Left renal pelvis (tissue), 4 donors: ENCODE results near the gene OSBPL10. TPM values are rescaled to one million over a fixed set of nuclear protein-coding genes. Genes with fewer than 3 reads are reported as not detected.
"Not testable (repeated sequence)": the region's sequence is repeated elsewhere in the genome, so short reads cannot be mapped to it uniquely, and the experiment has no call there.

Source experiments
- DNase-seq, 4 donors: peaks; one replicate each; pipeline ENCODE4 v3.0.0-alpha.2; 2013; ENCODE audit warnings: low read depth in 4 of 4, low spot score in 3 of 4
- polyA plus RNA-seq, 4 donors: library from polyadenylated mRNA; unstranded; fragments of 120-200 nt; gene quantifications; one replicate each; pipeline ENCODE4 v1.2.1, GENCODE V29; 2013; ENCODE audit not compliant: insufficient read length in 4 of 4

OSBPL10 gene, protein sequence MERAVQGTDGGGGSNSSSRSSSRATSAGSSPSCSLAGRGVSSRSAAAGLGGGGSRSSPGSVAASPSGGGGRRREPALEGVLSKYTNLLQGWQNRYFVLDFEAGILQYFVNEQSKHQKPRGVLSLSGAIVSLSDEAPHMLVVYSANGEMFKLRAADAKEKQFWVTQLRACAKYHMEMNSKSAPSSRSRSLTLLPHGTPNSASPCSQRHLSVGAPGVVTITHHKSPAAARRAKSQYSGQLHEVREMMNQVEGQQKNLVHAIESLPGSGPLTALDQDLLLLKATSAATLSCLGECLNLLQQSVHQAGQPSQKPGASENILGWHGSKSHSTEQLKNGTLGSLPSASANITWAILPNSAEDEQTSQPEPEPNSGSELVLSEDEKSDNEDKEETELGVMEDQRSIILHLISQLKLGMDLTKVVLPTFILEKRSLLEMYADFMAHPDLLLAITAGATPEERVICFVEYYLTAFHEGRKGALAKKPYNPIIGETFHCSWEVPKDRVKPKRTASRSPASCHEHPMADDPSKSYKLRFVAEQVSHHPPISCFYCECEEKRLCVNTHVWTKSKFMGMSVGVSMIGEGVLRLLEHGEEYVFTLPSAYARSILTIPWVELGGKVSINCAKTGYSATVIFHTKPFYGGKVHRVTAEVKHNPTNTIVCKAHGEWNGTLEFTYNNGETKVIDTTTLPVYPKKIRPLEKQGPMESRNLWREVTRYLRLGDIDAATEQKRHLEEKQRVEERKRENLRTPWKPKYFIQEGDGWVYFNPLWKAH
- 10 to 100 TPM; 14.3 to 21.3 (median 19.1) TPM for polyA plus RNA-seq

DNA sequence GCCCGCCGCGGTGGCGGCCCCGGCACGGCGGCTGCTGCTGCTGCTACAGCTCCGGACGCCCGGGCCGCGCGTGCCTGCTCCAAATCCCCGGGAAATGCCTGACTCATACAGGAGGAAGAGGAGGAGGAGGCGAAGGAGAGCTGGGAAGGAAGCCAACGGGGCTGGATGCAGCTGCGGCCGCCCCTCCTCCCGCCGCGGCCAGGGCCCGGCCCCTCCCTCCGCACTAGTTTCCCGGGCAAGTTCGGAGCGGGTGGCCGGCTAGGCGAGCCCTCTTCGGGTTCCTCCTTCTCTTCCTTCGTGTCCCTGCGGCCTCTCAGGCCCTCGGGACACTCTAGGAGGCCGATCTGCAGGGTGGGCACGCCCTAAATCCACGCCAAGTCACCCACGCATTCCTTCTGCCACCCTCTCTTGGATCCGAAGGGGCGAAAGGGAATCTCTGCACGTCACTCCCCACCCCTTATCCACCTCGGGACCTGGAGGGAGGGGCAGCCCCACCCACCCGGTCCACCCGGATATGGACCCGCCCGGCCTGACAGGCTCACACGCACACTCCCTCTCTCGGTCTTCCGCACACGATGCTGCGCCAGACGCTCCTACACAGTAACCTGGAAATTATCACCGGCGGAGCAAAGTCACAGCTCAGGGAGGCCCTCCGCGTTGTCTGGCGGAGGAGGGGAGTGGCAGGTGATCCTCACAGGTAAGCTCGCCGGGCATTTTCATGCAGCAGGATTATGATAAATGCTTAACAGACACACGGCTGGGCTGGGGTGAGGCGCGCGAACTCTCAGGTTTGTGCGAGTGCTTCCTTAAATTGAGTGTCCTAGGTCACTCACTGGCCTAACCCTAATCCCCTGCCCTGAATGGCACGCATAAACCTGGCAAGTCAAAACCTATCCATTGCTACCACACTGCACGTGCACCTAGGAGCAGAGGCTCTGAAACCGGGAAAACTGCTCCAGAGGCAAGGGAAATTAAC lies at the start of gene OSBPL10, which contains the start of gene ZNF860:
TSS of gene OSBPL10 (minus strand) at position 57 of the 976 bp plus-strand sequence. CDS start 83 bp downstream, outside the sequence.
TSS of gene ZNF860 (plus strand) at position 545 of the 976 bp plus-strand sequence. CDS start 7,330 bp downstream, outside the sequence.
- peak; percentile 69 to 75 (median 73) for DNase-seq

DNA sequence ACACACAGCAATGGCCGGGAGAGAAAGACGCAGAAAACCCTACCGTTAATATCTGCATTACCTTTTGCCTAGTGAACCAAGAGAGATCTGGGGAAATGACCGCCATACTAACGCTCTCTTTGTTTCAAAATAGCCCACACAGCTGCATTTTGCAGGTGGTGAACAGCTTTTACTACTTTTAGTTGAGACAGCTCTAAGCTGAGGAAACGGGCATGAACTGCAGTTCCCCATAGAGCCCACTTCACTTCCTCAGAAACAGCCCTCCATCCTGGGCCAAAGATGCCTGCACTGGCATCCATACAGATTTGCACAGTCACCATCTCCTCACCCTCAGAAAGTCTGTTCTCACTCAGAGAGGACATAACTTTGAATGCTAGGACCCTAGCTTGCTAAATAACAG lies 45.5 kb upstream of the OSBPL10 start:
- DNase-seq, result no peak

DNA sequence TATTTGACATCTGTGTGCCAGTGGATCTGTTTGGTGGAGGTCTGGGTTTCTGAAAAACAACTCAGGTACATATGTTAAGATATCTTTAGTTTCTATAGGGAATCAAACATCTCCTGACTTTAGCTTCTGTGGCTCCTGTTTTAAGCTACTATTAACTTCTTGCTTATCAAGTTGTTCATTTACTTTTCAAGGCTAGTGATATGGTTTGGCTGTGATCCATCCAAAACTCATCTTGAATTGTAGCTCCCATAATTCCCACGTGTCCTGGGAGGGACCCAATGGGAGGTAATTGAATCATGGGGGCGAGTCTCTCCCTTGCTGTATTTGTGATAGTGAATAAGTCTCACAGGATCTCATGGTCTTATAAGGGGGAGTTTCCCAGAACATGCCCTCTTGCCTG lies 41.9 kb upstream of the OSBPL10 start:
- DNase-seq, result no peak

DNA sequence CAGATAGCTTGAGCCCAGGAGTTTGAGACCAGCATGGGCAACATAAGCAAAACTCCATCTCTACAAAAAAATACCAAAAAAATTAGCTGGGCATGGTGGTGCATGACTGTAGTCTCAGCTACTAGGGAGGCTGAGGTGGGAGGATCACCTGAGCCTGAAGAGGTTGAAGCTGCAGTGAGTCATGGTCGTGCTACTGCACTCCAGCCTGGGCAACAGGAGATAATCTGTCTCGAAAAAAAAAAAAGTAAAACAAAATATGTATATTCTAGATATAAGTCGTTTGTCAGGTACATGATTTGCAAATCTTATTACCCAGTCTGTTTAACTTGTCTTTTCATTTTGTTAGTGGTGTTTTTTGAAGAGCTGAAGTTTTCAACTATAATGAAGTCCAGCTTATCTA lies 40.7 kb upstream of the OSBPL10 start:
- DNase-seq, result no peak

DNA sequence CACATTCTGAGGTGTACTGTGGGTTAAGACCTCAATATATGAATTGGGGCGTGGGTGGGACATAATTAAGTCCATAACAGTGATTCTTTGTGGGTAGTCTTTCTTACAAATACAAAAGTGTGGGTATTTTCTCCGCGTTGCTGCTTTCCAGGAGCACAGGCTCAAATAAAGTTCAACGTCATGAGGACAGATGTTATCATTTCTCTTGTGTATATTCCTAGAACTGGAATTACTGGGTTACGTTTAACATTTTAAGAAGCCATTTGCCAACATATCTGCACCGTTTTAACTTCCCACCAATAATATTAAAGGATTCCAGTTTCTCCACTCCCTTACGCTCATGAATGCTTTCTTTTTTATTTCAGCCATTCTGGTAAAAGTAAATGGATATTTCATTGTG lies 40.1 kb upstream of the OSBPL10 start:
- no peak for DNase-seq

DNA sequence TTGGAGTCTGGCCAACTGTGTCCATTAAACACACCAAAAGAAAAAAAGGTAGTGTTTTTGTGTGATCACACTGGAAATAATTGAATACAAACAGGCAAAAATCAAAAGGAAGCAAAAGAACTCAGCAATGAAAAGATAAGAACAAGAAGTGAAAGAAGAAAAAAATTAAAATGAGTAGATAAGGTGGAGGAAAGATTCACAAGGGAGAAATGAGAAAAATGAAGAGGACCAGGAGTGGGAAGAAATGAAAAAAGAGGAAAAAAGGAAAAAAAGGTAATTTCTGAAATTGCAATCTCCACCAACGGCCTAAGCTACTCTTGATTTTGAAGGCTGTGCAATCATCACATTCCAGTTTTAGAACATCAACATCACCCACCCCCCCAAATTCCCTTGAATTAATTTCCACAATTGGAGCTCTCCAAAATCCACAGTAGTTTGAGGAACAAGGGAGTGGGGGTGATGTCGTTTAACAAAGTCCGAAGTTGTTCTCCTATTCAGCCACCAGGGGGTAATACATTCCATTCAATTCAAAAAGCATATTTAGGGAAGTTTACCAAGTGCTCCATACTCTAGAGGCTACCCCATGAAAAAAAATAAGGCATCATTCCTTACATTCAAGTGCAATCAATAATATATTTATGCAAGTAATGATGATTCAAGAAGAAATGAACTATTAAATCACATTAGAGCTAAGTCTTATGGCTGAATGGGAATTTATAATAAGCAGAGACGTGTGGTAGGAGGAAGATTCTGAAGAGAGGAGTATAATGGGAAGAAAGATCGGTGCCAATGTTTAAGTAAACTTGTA lies 37.9 kb upstream of the OSBPL10 start:
- DNase-seq, result peak in 1 of 4 donors; percentile 27

DNA sequence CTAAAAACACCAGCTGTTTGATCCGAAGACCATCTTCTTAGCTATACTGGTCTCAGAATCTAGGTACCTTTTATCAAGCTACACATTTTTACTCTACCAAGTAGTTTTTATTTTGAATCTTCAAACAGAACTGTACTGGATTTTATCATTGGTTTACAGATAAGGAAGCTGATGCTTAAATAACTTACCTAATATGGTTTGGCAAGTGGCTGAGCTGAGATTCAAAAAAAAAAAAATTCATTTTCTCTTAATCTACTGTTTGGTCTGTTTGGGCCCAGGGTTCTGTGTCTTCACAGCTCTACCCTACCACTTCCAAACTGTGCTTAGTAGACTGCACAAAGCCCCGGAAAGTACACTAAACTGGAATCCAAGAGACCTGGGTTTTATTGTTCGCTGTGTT lies 36.2 kb upstream of the OSBPL10 start:
- no peak for DNase-seq

DNA sequence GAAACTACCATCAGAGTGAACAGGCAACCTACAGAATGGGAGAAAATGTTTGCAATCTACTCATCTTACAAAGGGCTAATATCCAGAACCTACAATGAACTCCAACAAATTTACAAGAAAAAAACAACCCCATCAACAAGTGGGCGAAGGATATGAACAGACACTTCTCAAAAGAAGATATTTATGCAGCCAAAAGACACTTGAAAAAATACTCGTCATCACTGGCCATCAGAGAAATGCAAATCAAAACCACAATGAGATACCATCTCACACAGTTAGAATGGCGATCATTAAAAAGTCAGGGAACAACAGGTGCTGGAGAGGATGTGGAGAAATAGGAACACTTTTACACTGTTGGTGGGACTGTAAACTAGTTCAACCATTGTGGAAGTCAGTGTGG lies 34.6 kb upstream of the OSBPL10 start:
- not testable (repeated sequence) for DNase-seq

DNA sequence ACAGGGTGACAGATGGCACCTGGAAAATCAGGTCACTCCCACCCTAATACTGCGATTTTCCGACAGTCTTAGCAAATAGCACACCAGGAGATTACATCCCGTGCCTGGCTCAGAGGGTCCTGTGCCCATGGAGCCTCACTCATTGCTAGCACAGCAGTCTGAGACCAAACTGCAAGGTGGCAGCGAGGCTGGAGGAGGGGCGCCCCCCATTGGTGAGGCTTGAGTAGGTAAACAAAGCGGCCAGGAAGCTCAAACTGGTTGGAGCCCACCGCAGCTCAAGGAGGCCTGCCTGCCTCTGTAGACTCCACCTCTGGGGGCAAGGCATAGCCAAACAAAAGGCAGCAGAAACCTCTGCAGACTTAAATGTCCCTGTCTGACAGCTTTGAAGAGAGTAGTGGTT lies 29.6 kb upstream of the OSBPL10 start:
- not testable (repeated sequence) for DNase-seq

DNA sequence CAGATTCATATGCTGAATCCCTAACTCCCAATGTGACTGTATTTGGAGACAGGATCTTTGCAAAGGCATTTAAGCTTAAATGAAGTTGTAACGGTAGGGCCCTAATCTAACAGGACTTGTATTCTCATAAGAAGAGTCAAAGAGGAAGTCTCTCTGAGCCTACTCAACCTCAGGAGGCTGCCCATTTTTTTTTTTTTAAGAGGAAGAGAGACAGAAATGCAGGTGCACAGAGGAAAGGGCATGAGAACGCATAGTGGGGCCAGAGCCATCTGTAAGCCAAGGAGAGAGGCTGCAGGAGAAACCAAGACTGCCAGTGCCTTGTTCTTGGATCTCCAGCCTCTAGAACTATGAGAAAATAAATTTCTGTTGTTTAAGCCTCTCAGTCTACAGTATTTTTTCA lies 28.9 kb upstream of the OSBPL10 start:
- no peak for DNase-seq

DNA sequence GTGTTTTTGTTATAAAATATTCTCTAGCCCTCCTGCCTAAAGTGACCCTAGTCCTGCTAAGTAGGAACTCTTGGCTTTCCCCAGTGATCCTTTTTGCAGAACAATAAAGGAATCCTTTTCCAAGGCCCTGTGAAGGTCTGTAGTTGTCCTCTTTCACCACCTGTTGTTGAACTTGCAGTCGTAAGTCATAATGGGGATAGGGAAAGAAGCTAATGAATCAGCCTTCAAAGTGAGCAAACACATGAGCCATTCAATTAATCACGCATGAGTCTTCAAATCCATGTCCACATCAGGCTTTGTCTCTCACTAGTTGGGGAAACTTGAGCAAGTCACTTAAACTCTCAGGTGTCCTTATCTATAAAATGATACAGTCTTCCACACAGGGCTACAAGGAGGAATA lies 28.0 kb upstream of the OSBPL10 start:
- no peak for DNase-seq

DNA sequence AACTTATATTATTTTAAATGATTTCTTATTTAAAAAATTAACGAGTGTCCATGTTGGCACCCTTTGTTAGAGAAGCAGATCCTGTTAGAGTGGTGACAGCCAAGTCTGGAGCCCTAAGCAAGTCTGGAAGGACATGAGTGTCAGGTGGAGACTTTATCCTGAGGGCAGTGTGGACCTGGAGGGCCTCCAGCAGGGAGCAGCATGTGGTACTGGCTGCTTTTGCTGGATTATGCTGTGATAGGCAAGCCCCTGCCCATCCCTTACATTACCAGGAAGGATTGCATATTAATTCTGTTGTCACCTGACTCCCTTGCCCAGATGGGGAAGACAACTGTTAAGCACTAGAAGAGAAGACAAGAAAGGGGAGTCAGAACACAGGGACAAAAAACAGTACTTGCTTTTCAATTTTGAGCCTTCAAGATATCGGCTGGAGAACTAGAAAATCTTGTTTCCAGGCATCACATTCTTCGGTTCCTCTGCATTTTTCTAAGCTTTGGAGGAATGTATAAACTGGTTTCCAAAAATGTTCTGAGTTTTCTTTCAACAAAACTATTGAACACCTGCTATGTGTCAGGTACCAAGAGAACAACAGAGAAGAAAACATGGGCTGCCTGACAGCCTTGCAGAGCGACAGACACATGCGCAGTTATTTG lies 23.2 kb upstream of the OSBPL10 start:
- no peak for DNase-seq

DNA sequence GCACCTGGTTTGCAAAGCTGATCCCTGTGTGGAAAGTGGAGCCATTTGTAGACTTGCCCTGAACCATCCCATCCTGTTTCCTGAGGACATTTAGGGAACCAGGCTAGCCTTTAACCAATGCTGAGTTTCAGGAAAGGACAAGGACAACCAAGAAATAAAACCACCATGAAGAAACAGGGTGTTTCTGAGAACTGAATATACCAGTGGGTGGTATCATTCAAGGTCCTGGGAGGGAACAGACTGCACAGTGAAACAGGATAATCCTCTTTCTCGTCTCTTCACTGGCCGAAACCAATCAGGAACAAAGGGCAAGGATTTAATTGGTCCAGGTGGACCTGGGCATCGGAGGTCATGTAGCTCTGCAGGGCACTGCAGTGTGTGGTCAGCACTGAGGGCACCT lies 22.3 kb upstream of the OSBPL10 start:
- DNase-seq, result no peak

DNA sequence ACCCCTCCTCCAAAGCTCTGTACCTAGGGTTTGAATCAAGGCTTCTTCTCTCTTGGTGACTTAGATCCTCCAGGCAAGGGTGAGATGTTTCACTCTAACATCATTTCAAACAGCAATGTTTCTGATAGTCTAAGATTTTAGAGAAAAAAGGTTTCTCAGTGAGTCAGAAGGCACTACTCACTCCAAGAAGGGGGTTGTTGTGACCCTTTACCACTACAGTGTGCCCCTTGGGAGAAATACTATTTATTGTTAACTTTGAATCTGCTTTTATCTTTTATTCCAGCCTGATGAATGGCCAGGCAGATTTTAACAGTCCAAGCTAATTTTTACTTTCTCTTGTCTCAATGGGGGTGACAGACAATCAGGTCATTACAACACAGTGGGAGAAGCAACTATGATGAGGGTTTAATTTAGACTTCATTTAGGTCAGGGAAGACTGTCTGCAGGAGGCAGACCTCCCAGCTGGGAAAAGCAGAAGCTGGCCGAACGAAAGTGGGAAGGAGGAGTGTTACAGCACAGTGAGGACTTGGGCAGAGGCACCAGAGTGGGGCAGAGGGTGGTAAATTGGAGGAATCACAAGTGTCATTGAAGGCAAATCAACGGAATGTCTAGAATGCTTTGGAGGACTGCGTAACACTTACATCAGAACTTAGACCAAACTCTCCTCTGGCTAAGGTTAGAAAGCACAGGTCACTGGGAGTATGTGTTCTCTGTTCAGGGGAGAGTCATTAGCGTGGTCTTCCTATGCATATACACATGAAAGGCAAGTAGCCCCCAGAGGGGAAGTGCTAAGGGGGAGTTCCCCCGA lies 21.7 kb upstream of the OSBPL10 start:
- DNase-seq, result no peak

DNA sequence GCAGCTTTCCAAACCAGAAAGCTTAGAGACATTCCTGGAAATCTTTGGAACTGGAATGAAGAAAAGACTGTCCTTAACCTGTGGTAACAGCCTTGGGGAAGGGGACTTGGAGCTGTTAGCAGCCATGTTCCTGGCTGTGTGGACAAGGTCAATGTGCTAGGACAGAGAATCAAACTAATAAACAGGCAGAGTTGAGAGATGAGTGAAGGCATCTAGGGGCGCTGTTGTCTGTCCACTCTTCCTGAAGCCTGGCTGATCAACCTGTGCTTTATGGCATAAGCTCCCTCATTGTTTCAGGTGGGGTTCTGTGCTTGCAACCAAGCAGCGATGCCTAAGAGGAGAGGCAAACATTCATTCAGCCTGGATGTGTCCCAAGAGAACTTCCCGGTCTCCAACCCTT lies 19.8 kb upstream of the OSBPL10 start:
- no peak for DNase-seq

DNA sequence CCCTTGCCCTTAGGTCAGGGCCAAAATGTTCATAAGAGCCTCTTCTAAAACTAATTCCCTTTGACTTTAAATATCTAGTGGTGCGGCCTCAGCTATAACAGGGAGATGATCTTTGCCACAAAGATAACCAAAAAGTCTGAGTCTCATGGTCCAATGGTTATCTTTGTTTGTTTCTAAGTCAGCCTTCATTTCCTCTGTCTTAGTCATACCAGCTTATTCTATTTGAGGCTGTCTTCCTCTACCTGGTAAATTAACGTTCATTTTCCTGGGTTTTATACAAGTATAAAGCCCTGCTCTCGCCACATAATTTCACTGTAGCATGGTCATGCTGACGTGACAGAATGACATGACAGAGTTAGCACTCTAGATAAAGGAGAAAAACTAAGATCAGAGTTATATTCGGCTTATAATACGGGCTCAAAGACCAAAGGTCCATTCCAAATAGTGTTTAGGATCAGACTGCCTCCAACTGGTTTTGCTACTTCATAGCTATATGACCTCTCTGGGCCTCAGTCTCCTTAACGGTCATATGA lies 18.9 kb upstream of the OSBPL10 start:
- no peak for DNase-seq

DNA sequence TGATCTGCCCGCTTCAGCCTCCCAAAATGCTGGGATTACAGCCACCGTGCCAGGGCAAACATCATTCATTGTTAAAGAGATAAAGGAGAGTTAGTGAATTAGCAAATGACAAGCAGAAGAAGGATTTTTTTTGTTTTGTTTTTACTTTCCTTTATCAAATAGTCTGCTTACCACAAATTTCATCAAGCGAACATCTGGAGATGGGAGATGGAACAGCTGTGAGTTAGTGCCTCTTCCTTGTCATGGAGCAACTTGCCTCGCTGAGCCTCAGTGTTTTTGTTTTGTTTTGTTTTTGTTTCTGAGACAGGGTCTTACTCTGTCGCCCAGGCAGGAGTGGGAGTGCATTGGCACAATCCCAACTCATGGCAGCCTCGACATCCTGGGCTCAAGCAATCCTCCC lies 16.4 kb upstream of the OSBPL10 start:
- no peak for DNase-seq

DNA sequence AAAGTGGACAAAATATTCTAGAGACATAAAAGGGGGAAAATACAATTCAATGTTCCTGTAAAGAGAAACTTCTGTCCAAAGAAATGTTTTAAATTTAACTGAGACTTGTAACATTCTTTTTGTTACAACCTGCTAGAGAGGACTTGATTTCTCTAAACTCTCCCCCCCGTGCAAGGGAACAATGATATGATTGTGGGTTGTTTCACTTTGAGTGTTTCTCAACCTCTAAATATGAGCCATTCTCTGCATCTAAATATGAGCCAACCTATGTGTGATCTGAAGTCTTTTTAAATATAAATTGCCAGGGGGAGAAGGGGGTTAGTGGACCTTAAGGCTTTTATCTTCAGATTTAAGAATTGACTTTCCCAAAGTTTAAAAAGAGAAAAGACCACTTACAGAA lies 15.1 kb upstream of the OSBPL10 start:
- no peak for DNase-seq
